A549 (cell line): ENCODE measurements around the gene NUTM2E. TPM values are rescaled to one million over a fixed set of nuclear protein-coding genes. Genes with fewer than 3 reads are reported as not detected.
A peak's percentile ranks its signal among the peaks of the same experiment; 100 is the strongest.
"Not testable (repeated sequence)": the region's sequence is repeated elsewhere in the genome, so short reads cannot be mapped to it uniquely, and the experiment has no call there.

ENCODE experiments used
- ATAC-seq, 2 experiments: fragments of 200-7000 bp in 1 of 2; fragments of >200 bp in 1 of 2; cut with Nextera tagmentation in 1 of 2; cut with Tn5 transposase in 1 of 2; 3 replicates each; pipeline versions ENCODE4 v1.8.0 to v1.9.1; 2018 to 2020; ENCODE audit warnings: mild to moderate bottlenecking in 1 of 2, moderate library complexity in 1 of 2
- CTCF ChIA-PET: fragments of 300-600 bp; sonication (Branson Sonifier 250); formaldehyde crosslinking; extraction: SDS; loops from one replicate; lab custom pipeline; 2021; ENCODE audit warnings: antibody characterized with exemption, inconsistent platforms; lab: Yijun Ruan, JAX
- POLR2A ChIA-PET: fragments of 350-600 bp; formaldehyde crosslinking; extraction: SDS; loops from one replicate; lab custom pipeline; 2021; ENCODE audit warnings: antibody characterized with exemption, inconsistent platforms; lab: Yijun Ruan, JAX
- DNase-seq, 2 experiments: peaks; one replicate each; pipeline versions ENCODE4 v3.0.0 to v3.0.0-alpha.2; 2011 to 2016; ENCODE audit warnings: low read depth in 1 of 2, low spot score in 1 of 2
- FAIRE-seq: peaks from 2 replicates; lab custom pipeline; 2011; peaks lifted over from hg19 to GRCh38; lab: Jason Lieb, UNC
- H3K27ac ChIP-seq, 2 experiments: fragments of >200 bp; sonication (Bioruptor Twin); formaldehyde crosslinking; 3 replicates each; pipeline ENCODE4 v1.5.1; 2016 to 2017
- H3K4me1 ChIP-seq: fragments of >200 bp; sonication (Bioruptor Twin); formaldehyde crosslinking; 3 replicates; pipeline ENCODE4 v1.6.1; 2016
- H3K4me2 ChIP-seq: fragments of >200 bp; sonication (Bioruptor Twin); formaldehyde crosslinking; 3 replicates; pipeline ENCODE4 v1.6.1; 2016
- H3K4me3 ChIP-seq: fragments of >200 bp; sonication (Bioruptor Twin); formaldehyde crosslinking; 3 replicates; pipeline ENCODE4 v1.5.1; 2016
- H3K9me3 ChIP-seq: fragments of >200 bp; sonication (Bioruptor Twin); formaldehyde crosslinking; 3 replicates; pipeline ENCODE4 v1.6.1; 2016
- WGBS: methylation state at CpG from one replicate; pipeline ENCODE4 v1.1.6; 2017; ENCODE audit errors: missing lambda C conversion rate; 5-methylcytosine and 5-hydroxymethylcytosine counted together
- polyA plus RNA-seq, 4 experiments: library from polyadenylated mRNA; depleted of rRNA in 3 of 4; stranded (reverse); fragments of >200 nt; fragmentation: RNase III in 1 of 4; extraction: RNeasy Plus Mini Kit Qiagen cat#74134 plus additional on column Dnase treatment in 1 of 4; gene quantifications; 2 replicates in 3 of 4; 3 replicates in 1 of 4; pipeline ENCODE4 v1.2.3, GENCODE V29; 2011 to 2017

Gene NUTM2E
- polyA plus RNA-seq, 2 of the 4 experiments (the other 2 are of a cell fraction), result 0.21 to 0.37 TPM

DNA sequence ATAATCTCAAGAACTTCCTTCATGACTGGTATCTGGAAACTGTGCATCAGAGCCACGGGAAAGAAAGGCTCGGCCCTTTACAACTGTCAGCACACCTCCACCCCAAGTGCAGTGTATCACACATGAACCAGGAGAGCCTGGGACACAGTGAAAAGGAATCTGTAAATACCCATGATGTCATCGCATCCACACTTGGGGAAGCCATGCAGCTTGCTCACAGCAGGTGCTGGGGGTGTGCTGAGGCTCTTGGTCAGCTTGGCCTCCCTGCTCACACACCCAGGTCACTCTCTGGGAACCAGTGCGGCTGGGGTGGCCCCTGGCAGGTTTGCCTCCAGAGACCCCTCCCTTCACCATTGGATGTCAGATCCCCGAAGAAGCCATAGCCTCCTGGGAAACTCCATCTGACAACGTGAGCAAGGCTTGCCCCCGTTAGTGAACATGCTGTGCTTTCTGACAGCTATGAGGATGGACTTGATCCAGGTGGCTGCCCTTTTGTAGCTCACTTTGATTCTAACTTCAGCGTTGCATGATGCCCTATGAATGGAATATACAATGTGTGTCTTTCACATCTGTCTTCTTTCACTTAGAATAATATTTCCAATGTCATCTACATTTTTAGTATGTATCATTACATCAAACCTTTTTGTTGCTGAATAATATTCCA lies 26.8 kb downstream of the NUTM2E start:
- H3K4me3 ChIP-seq, FAIRE-seq, H3K9me3 ChIP-seq, CTCF ChIA-PET, H3K4me1 ChIP-seq, H3K27ac ChIP-seq, DNase-seq, H3K4me2 ChIP-seq, POLR2A ChIA-PET: not testable (repeated sequence)
- WGBS, result 59% methylated on average over 6 of the region's 8 CpGs
- ATAC-seq, result 0 out of 6 replicates have a peak, but pooled peaks of 1 of the 2 experiments have one; percentile 34

DNA sequence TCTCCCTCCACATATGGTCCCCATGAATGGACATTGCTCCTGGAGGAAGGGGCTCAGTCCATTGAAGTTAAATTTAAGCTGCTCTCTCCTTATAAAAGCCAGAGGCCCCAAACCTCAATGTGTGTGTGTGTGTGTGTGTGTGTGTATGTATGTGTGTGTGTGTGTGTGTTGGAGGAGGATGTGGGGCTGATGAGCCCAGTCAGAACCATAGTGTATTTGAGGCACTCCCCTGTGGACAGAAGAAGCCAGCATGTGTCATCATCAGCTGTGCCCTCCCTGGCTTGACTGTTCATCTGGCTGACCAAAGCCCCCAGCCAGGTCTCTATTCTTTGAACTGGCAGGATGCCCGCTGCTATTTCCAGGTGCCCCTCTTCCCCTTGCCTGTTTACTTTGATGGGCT lies 35.7 kb downstream of the NUTM2E start:
- not testable (repeated sequence) for FAIRE-seq, DNase-seq

DNA sequence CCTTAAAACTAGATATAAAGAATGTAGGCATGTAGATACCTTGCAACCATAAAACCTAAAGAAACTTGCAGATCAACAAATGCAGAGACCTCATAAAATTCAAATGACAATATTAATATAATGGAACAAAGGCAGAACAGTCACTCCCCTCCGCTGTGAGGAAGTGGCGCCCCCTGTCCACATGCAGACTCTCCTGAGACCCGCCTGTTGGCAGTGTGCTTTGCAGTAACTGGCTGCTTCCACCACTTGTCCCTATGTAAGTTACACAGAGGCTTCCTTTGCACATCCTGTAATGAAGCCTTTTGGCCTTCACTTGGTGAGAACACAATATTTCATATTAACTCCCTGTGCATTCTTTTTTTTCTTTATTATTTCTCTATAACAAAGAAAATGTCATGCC lies 36.3 kb downstream of the NUTM2E start:
- POLR2A ChIA-PET, H3K4me1 ChIP-seq, FAIRE-seq, CTCF ChIA-PET, H3K4me2 ChIP-seq, H3K9me3 ChIP-seq, H3K4me3 ChIP-seq, H3K27ac ChIP-seq, DNase-seq: not testable (repeated sequence)
- peak in 1 of 2 experiments; percentile 73; a peak in 3 of 6 replicates for ATAC-seq
- 12% methylated on average over 3 of the region's 3 CpGs for WGBS

More for the DNA sequence above, 35.7 kb downstream of the NUTM2E start:
- H3K27ac ChIP-seq, CTCF ChIA-PET, H3K4me1 ChIP-seq, H3K4me2 ChIP-seq, ATAC-seq, POLR2A ChIA-PET, H3K4me3 ChIP-seq, H3K9me3 ChIP-seq: not testable (repeated sequence)
- 13% methylated on average over 1 of the region's 1 CpG for WGBS

GRCh38 chr10:79866903-79867551 lies 40.5 kb downstream of the NUTM2E start:
- POLR2A ChIA-PET, FAIRE-seq: not testable (repeated sequence)

GRCh38 chr10:79868023-79868422 lies 41.5 kb downstream of the NUTM2E start:
- H3K9me3 ChIP-seq, H3K4me1 ChIP-seq, H3K4me3 ChIP-seq, POLR2A ChIA-PET, H3K27ac ChIP-seq, CTCF ChIA-PET, H3K4me2 ChIP-seq, DNase-seq, FAIRE-seq, ATAC-seq: not testable (repeated sequence)
- WGBS, result 52% methylated on average over 7 of the region's 7 CpGs

More at GRCh38 chr10:79866903-79867551, 40.5 kb downstream of the NUTM2E start:
- H3K4me1 ChIP-seq, CTCF ChIA-PET, H3K4me3 ChIP-seq, H3K9me3 ChIP-seq, DNase-seq, H3K27ac ChIP-seq, H3K4me2 ChIP-seq: not testable (repeated sequence)
- 57% methylated on average over 4 of the region's 9 CpGs for WGBS
- 0 out of 6 replicates have a peak, but pooled peaks of 1 of the 2 experiments have one; percentile 35 for ATAC-seq

GRCh38 chr10:79869439-79870097 lies 43.0 kb downstream of the NUTM2E start:
- H3K4me1 ChIP-seq, FAIRE-seq, H3K27ac ChIP-seq, H3K4me2 ChIP-seq, CTCF ChIA-PET, DNase-seq, H3K4me3 ChIP-seq, ATAC-seq, POLR2A ChIA-PET, H3K9me3 ChIP-seq: not testable (repeated sequence)
- 20% methylated on average over 5 of the region's 5 CpGs for WGBS

- DNase-seq, CTCF ChIA-PET, H3K4me1 ChIP-seq, H3K27ac ChIP-seq, ATAC-seq, FAIRE-seq, H3K4me3 ChIP-seq, POLR2A ChIA-PET, H3K9me3 ChIP-seq, H3K4me2 ChIP-seq: not testable (repeated sequence)
- 34% methylated on average over 4 of the region's 4 CpGs for WGBS
Measured at GRCh38 chr10:79871729-79872128, 45.2 kb downstream of the NUTM2E start.

Other genes with a start within 250 kb of the NUTM2E start
- gene SFTPA1, start 215.8 kb upstream of the NUTM2E start, polyA plus RNA-seq (2011; rRNA removed), result not detected in 2 replicates
- not detected in 3 replicates for gene SFTPA1, start 215.8 kb upstream of the NUTM2E start, polyA plus RNA-seq (2017; fragmentation: RNase III; extraction: RNeasy Plus Mini Kit Qiagen cat#74134 plus additional on column Dnase treatment)
- 0.03 and 0.14 TPM in 2 replicates for gene NUTM2B, start 123.5 kb upstream of the NUTM2E start, polyA plus RNA-seq (2011; rRNA removed)
- gene NUTM2B, start 123.5 kb upstream of the NUTM2E start, polyA plus RNA-seq (2017; fragmentation: RNase III; extraction: RNeasy Plus Mini Kit Qiagen cat#74134 plus additional on column Dnase treatment), result 0.21 to 0.46 TPM (median 0.25 TPM) in 3 replicates
- gene SFTPD, start 122.4 kb downstream of the NUTM2E start, polyA plus RNA-seq (2011; rRNA removed), result 0.19 TPM in 2 replicates
- gene SFTPD, start 122.4 kb downstream of the NUTM2E start, polyA plus RNA-seq (2017; fragmentation: RNase III; extraction: RNeasy Plus Mini Kit Qiagen cat#74134 plus additional on column Dnase treatment), result 0.17 to 0.40 TPM (median 0.25 TPM) in 3 replicates